Keratinocyte (primary cell): Measurements from ENCODE around the gene SLC35A2. TPM values are rescaled to one million over a fixed set of nuclear protein-coding genes. Genes with fewer than 3 reads are reported as not detected.

Experiments
- DNase-seq: peaks from one replicate; pipeline ENCODE4 v3.0.0-alpha.2; 2011; ENCODE audit warnings: low read depth, missing footprints, low spot score
- FAIRE-seq: peaks from 2 replicates; lab custom pipeline; 2011; peaks lifted over from hg19 to GRCh38; lab: Jason Lieb, UNC
- H2AFZ ChIP-seq: 2 replicates; pipeline ENCODE4 v1.6.0; 2012; ENCODE audit warnings: low read length, control low read depth, inconsistent platforms; ENCODE audit not compliant: control insufficient read depth
- H3K27ac ChIP-seq: 2 replicates; pipeline ENCODE4 v1.5.1; 2011; ENCODE audit warnings: low read length; ENCODE audit not compliant: control insufficient read depth, insufficient read depth
- H3K27me3 ChIP-seq: 3 replicates; pipeline ENCODE4 v1.6.0; 2011; ENCODE audit warnings: low read length; ENCODE audit not compliant: control insufficient read depth, insufficient read depth; ENCODE audit errors: extremely low read depth
- H3K36me3 ChIP-seq, 2 experiments: 2 replicates in 1 of 2; 3 replicates in 1 of 2; pipeline ENCODE4 v1.5.1; 2011; ENCODE audit warnings: low read length in 2 of 2, mild to moderate bottlenecking in 1 of 2; ENCODE audit not compliant: control insufficient read depth in 2 of 2, insufficient read depth in 2 of 2; ENCODE audit errors: extremely low read depth in 1 of 2
- H3K4me1 ChIP-seq: 3 replicates; pipeline ENCODE4 v1.5.1; 2011; ENCODE audit warnings: low read length; ENCODE audit not compliant: control insufficient read depth, insufficient read depth; ENCODE audit errors: extremely low read depth
- H3K4me2 ChIP-seq: 3 replicates; pipeline ENCODE4 v1.6.0; 2011; ENCODE audit warnings: low read depth, low read length; ENCODE audit not compliant: control insufficient read depth, insufficient read depth; ENCODE audit errors: extremely low read depth
- H3K4me3 ChIP-seq, 3 experiments: fragments of 200-600 bp in 1 of 3; sonication (generic) in 1 of 3; 2 replicates in 2 of 3; 3 replicates in 1 of 3; pipeline ENCODE4 v1.5.1; 2011 to 2016; ENCODE audit warnings: low read length in 3 of 3, mild to moderate bottlenecking in 3 of 3, control low read depth in 2 of 3, inconsistent platforms in 1 of 3, low read depth in 1 of 3, mixed read lengths in 1 of 3, mixed run types in 1 of 3, moderate library complexity in 1 of 3; ENCODE audit not compliant: control insufficient read depth in 2 of 3, insufficient read depth in 2 of 3; ENCODE audit errors: extremely low read depth in 1 of 3
- H3K79me2 ChIP-seq: 2 replicates; pipeline ENCODE4 v1.6.0; 2012; ENCODE audit warnings: low read length; ENCODE audit not compliant: control insufficient read depth, insufficient read depth
- H3K9ac ChIP-seq: 3 replicates; pipeline ENCODE4 v1.6.0; 2011; ENCODE audit warnings: low read length; ENCODE audit not compliant: control insufficient read depth, insufficient read depth; ENCODE audit errors: extremely low read depth
- H3K9me1 ChIP-seq: 3 replicates; pipeline ENCODE4 v1.6.0; 2011; ENCODE audit warnings: low read length; ENCODE audit not compliant: control insufficient read depth, insufficient read depth; ENCODE audit errors: extremely low read depth
- H3K9me3 ChIP-seq: 2 replicates; pipeline ENCODE4 v1.5.1; 2012; ENCODE audit warnings: low read depth, low read length; ENCODE audit not compliant: control insufficient read depth
- H4K20me1 ChIP-seq: 3 replicates; pipeline ENCODE4 v1.6.0; 2011; ENCODE audit warnings: low read length; ENCODE audit not compliant: control insufficient read depth, insufficient read depth; ENCODE audit errors: extremely low read depth
- EZH2 ChIP-seq: IDR thresholded peaks from one replicate; pipeline ENCODE4 v1.6.1; 2012; ENCODE audit warnings: inconsistent platforms, mild to moderate bottlenecking, low read length, moderate library complexity
- dilution Hi-C: fragments of 300-500 bp; cut with MboI; formaldehyde crosslinking; loops from one replicate; pipeline ENCODE4 v1.7.0; 2020; ENCODE audit warnings: low sequenced_read_pairs; ENCODE audit not compliant: extremely low pct_ligation_motif_present
- polyA plus RNA-seq, 5 experiments: library from polyadenylated mRNA; depleted of rRNA in 3 of 5; stranded (reverse) in 3 of 5; stranded (forward) in 1 of 5; unstranded in 1 of 5; fragments of >200 nt; gene quantifications; 1 replicate in 1 of 5; 2 replicates in 3 of 5; 3 replicates in 1 of 5; pipeline versions ENCODE4 v1.2.1 to v1.2.3, GENCODE V29; 2011 to 2012; ENCODE audit warnings: missing spikeins in 2 of 5, low read depth in 1 of 5, low replicate concordance in 1 of 5
- TF ChIP-seq, protein P1 (sequence below), 3 experiments: IDR thresholded peaks in 1 of 3; conservative IDR thresholded peaks in 1 of 3; optimal IDR thresholded peaks in 1 of 3; 2 replicates in 2 of 3; 3 replicates in 1 of 3; pipeline versions ENCODE3 to v1.5.1; 2011; ENCODE audit warnings: low read length in 3 of 3, mild to moderate bottlenecking in 3 of 3, moderate library complexity in 2 of 3, control low read depth in 1 of 3, inconsistent platforms in 1 of 3; ENCODE audit not compliant: insufficient read depth in 2 of 3; ENCODE audit errors: extremely low read depth in 1 of 3

The SLC35A2 gene
- polyA plus RNA-seq, 1 donor (not counting 4 experiments of a cell fraction or from before 2014, with no cell fraction given), result 39.4 TPM

DNA sequence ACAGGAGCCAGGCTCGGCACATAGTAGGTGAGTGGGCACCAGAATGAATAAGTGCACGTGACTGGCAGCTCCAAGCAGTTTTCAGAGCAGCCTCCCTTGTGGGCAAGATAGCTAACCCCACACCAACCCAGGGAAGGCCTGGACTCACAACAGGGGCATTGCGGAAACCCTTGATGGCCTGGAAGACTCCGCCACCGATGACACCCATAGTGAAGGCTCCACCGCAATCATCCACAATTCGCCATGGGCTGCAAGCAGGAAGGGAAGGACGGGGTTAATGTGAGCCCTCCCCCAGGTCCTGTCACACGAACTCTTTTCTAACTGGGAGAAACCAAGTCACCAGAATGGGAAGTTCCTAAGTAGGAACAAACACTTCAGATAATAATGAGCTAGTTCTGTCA, 14.8 kb downstream of the SLC35A2 start:
- H3K4me2 ChIP-seq, result peak overlapping the region; percentile 58
- no peak for FAIRE-seq

DNA sequence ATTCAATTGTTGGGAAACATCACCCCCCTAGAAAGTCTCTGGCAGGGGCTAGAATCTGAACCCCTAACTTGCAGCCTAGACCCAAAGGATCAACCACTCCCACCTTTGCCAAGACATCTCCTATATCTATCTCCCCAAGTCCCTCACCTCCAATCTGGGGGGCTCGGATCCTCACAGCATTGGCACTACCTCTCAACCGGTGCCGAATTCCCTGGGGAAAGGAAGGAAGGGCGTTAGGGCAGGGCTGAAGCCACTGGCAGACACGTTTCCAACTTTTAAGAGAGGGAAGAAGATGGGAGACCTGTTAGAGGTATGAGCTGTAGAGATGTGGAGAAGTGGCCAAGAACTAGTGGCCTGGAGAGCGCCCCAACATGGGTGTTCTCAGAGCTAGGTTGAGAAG, 16.6 kb downstream of the SLC35A2 start:
- Histone ChIP-seq H3K36me3 (no peaks in the 10 kb centered on the region), H3K27me3 (no peaks in the 10 kb centered on the region), H4K20me1 (no peaks in the 10 kb centered on the region), H3K9me1 (no peaks in the 10 kb centered on the region), H3K9ac (no peak overlapping the region), H3K4me2 (no peak overlapping the region), H3K27ac (no peak overlapping the region), H3K79me2 (peaks cover 17% of the 10 kb centered on the region), H3K4me3 (no peak overlapping the region), H3K9me3 (no peaks in the 10 kb centered on the region), H3K4me1 (peaks cover 9% of the 10 kb centered on the region), H2AFZ (no peak overlapping the region)
- FAIRE-seq (no peak), DNase-seq (no peak)
- TF ChIP-seq EZH2, result no peak
- TF ChIP-seq, protein P1, sequence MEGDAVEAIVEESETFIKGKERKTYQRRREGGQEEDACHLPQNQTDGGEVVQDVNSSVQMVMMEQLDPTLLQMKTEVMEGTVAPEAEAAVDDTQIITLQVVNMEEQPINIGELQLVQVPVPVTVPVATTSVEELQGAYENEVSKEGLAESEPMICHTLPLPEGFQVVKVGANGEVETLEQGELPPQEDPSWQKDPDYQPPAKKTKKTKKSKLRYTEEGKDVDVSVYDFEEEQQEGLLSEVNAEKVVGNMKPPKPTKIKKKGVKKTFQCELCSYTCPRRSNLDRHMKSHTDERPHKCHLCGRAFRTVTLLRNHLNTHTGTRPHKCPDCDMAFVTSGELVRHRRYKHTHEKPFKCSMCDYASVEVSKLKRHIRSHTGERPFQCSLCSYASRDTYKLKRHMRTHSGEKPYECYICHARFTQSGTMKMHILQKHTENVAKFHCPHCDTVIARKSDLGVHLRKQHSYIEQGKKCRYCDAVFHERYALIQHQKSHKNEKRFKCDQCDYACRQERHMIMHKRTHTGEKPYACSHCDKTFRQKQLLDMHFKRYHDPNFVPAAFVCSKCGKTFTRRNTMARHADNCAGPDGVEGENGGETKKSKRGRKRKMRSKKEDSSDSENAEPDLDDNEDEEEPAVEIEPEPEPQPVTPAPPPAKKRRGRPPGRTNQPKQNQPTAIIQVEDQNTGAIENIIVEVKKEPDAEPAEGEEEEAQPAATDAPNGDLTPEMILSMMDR (optimal IDR thresholded peaks at IDR 0.05 in 1 of 3, IDR thresholded peaks at IDR 0.05 in 1 of 3, conservative IDR thresholded peaks at IDR 0.05 in 1 of 3; ENCODE audit: extremely low read depth in 1 of 3, insufficient read depth in 2 of 3, low read length in 3 of 3), result no peak
- dilution Hi-C loops, result no loop called here

More for the DNA sequence above, 14.8 kb downstream of the SLC35A2 start:
- Histone ChIP-seq H3K4me3 (peak overlapping the region; percentile 62 to 86 (median 76)), H3K4me1 (peaks cover 9% of the 10 kb centered on the region), H3K79me2 (peaks cover 19% of the 10 kb centered on the region), H3K36me3 (peaks cover 0 to 3% of the 10 kb centered on the region in 2 experiments), H4K20me1 (no peaks in the 10 kb centered on the region), H3K9ac (peak overlapping the region; percentile 91), H3K9me3 (no peaks in the 10 kb centered on the region), H3K27ac (peak overlapping the region; percentile 92), H3K9me1 (no peaks in the 10 kb centered on the region), H2AFZ (no peak overlapping the region), H3K27me3 (no peaks in the 10 kb centered on the region)
- no peak for TF ChIP-seq EZH2
- TF ChIP-seq, protein P1 (optimal IDR thresholded peaks at IDR 0.05 in 1 of 3, IDR thresholded peaks at IDR 0.05 in 1 of 3, conservative IDR thresholded peaks at IDR 0.05 in 1 of 3; ENCODE audit: extremely low read depth in 1 of 3, insufficient read depth in 2 of 3, low read length in 3 of 3), result no peak
- dilution Hi-C loops, result no loop called here
- no peak for DNase-seq
